SK-N-DZ (cell line): ENCODE results near the gene YJU2. TPM values are rescaled to one million over a fixed set of nuclear protein-coding genes. Genes with fewer than 3 reads are reported as not detected.
"Not testable (repeated sequence)": the region's sequence is repeated elsewhere in the genome, so short reads cannot be mapped to it uniquely, and the experiment has no call there.

ENCODE experiments used
- DNase-seq: peaks from one replicate; pipeline ENCODE4 v3.0.0-alpha.2; 2015; ENCODE audit warnings: low spot score
- polyA plus RNA-seq, 2 experiments: library from polyadenylated mRNA; depleted of rRNA; stranded (reverse); fragments of >200 nt; gene quantifications; 2 replicates each; pipeline ENCODE4 v1.2.3, GENCODE V29; 2014

YJU2 gene
- 24.5 and 25.6 TPM in 2 replicates for polyA plus RNA-seq (2014; cell fraction: cytosol; rRNA removed)
- 10.1 and 11.3 TPM in 2 replicates for polyA plus RNA-seq (2014; cell fraction: nucleus; rRNA removed)

GRCh38 chr19:4246767-4247593, at the start of gene YJU2:
Gene YJU2 (plus strand): TSS chr19:4247080. CDS start chr19:4247147, 67 bp downstream.
- DNase-seq: peak; percentile 99

- DNase-seq: no peak
Observed at GRCh38 chr19:4197228-4197624, 49.7 kb upstream of the YJU2 start.

- DNase-seq: no peak
Observed at GRCh38 chr19:4197625-4198466, 49.0 kb upstream of the YJU2 start.

- DNase-seq: no peak
Observed at GRCh38 chr19:4198467-4199126, 48.3 kb upstream of the YJU2 start.

DNA sequence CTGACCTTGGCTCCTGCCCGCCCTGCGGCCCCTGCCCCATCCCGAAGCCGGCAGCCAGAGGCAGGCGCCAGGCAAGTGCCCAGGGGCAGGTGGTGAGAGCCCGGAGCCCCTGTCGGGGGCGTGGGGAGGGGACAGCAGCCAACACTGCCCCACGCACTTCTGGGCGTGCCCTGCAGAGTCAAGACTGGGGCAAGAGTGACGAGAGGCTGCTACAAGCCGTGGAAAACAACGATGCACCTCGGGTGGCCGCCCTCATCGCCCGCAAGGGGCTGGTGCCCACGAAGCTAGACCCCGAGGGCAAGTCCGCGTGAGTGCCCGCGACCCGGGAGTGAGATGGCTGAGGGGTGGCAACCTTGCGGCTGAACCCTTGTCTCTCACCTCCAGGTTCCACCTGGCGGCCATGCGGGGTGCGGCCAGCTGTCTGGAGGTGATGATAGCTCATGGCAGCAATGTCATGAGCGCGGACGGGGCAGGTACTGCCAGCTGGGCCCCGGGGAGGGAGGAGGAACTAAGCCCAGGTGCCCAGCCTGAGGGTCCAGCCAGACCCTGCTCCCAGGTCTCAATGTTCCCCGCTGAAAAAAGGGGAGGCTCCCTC, 47.1 kb upstream of the YJU2 start:
- no peak for DNase-seq

DNA sequence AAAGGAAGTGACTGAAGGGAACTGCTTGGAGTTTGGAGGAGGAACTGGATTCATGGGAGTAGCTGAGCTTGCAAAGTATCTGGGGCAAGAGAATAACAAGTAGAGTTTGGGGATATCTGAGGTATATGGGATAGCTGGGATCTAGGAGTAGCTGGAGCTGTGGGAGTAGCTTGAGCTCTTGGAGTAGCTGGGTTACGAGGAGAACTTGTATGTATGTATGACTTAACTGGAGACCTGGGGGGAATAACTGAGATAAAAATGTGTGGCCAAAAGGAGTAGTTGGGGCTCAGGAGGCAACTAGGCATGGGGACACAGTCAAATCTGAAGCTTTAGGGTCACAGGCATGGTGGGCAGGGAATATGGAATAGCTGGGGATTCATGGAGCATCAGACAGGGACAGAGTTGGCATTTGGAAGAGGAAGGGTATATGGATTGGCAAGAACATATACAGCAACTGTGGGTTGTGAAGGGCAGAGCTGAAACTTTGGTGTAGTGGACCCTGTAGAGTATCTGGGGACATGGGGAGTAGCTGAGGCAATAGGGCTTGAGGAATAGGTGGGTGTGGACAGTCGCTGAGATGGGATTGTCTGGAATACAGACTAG, 45.8 kb upstream of the YJU2 start:
- no peak for DNase-seq

DNA sequence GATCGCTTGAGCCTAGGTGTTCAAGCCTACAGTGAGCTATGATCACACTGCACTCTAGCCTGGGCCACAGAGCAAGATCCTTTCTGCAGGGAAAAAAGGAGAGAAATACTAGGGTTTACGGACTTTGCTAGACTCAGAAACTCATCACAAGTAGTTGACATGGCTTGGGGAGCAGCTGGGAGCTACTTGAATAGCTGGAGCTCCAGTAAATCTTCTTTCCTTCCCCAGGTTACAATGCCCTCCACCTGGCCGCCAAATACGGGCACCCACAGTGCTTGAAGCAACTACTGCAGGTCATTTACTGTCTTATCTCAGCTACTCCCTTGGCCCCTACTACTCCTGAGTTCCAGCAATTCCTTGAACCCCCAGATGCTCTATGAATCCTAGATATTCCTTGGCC, 45.1 kb upstream of the YJU2 start:
- DNase-seq: no peak

- DNase-seq: peak; percentile 53
Observed at GRCh38 chr19:4206818-4207484, 39.9 kb upstream of the YJU2 start.

DNA sequence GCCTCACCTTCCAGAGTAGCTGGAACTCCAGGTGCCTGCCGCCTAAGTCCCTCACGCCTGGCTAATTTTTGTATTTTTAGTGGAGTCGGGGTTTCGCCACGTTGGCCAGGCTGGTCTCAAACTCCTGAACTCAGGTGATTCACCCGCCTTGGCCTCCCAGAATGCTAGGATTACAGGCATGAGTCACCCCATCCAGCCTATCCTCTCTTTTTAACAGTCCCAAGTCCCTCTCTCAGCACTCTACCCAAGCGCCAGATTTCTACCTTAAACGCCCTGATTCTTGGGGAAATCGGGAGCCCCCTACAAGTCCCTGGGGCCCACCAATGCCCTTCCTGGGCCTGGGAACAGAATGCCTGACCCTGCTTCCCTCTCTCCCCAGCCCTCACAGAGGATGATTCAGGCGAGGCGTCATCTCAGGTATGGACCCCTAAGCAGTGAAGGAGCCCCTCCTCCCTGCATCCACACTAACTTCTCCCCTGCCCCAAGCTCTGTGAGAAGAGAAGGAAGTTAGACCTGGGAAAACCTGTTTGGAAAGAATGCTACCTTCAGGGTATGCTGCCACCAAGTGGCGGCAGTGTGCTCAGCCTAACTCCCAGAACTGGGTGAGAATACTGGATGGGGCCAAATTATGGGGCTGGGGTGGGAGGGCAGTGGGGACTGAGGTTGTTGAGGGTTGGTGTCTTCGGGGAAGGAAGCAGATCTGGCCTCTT, 38.3 kb upstream of the YJU2 start:
- no peak for DNase-seq

- no peak for DNase-seq
Observed at GRCh38 chr19:4210166-4210731, 36.6 kb upstream of the YJU2 start.

DNA sequence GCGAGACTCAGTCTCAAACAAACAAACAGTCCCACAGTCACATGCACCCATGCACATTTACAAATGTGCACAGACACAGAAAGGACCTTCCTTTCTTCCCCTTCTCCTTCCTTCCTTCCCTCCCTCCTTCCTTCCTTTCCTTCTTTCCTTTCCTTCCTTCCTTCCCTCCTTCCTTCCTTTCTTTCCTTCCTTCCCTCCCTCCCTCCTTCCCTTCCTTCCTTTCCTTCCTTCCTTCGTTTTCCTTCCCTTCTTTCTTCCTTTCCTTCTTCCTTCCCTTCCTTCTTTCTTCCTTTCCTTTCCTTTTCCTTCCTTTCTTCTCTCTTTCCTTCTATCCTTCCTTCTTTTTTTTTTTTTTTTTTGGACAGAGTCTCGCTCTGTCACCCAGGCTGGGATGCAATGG, 33.8 kb upstream of the YJU2 start:
- no peak for DNase-seq

DNA sequence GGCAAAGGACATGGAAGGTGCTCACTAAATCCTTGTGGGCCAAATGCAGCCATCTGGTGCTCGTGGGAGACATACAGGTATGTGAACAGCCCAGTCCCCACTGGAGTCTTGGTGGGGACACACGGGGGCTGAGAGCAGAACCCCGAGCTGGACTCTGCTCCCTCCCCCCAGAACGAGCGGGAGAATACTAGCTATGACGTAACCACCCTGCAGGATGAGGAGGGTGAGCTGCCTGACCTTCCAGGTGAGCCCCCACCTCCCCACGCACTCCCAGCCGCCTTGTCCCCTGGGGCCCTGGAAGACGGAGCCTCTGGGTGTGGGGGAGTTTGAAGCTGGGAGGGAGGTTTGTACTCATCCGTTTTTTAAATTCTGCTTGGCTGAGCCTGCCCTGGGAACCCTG, 31.1 kb upstream of the YJU2 start:
- no peak for DNase-seq

DNA sequence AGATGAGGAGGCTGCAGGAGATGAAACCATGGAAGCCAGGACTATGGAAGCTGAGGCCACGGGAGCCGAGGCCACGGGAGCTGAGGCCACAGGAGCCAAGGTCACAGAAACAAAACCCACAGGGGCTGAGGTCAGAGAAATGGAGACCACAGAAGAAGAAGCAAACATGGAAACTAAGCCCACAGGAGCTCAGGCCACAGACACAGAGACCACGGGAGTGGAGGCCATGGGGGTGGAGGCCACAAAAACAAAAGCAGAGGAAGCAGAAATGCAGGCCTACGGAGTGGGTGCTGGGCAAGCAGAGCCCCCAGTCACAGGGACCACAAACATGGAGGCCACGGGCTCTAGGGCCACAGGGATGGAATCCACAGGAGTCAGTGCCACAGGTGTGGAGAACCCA, 30.0 kb upstream of the YJU2 start:
- no peak for DNase-seq

DNA sequence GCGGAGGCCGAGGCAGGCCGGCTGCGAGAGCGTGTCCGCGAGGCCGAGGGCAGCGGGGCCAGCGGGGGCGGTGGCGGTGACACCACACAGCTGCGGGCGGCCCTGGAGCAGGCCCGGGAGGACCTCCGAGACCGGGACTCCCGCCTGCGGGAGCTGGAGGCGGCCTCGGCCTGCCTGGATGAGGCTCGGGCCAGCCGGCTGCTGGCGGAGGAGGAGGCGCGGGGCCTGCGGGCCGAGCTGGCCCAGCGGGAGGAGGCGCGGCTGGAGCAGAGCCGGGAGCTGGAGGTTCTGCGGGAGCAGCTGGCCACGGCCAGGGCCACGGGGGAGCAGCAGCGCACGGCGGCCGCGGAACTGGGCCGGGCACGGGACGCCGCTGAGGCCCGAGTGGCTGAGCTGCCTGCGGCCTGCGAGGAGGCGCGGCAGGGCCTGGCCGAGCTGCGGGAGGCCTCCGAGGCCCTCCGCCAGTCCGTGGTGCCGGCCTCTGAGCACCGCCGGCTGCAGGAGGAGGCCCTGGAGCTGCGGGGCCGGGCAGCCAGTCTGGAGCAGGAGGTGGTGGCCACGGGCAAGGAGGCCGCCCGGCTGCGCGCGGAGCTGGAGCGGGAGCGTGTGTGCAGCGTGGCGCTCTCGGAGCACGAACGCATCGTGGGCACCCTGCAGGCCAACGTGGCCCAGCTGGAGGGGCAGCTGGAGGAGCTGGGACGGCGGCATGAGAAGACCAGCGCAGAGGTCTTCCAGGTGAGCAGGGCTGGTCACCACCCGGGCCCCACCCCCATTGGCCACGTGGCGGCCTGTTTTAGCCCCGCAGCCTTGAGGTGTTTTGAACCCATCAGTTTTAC, 29.2 kb upstream of the YJU2 start:
- DNase-seq: no peak

- DNase-seq: not testable (repeated sequence)
Observed at GRCh38 chr19:4218523-4218922, 28.4 kb upstream of the YJU2 start.

GRCh38 chr19:4220188-4220587, 26.7 kb upstream of the YJU2 start:
- DNase-seq: no peak

GRCh38 chr19:4224470-4224869, 22.4 kb upstream of the YJU2 start:
- peak; percentile 58 for DNase-seq

DNA sequence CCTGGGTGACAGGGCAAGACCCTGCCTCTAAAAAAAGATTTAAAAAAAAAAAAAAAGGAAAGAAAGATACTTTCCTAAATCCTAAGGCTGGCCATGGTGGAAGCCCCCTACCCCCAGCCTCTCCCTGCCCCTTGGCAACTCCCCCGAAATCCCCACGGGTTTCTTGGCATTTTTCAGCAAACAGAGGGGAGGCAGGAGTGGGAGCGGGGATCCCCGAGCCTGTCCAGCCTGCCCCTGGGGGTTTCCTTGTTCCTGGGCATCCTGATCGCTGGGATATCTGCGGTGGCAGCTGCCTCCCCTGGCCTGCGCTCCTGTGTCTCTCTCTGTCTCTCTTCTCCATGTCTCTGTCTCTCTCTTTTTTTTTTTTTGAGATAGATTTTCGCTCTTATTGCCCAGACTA, 21.0 kb upstream of the YJU2 start:
- DNase-seq: no peak

DNA sequence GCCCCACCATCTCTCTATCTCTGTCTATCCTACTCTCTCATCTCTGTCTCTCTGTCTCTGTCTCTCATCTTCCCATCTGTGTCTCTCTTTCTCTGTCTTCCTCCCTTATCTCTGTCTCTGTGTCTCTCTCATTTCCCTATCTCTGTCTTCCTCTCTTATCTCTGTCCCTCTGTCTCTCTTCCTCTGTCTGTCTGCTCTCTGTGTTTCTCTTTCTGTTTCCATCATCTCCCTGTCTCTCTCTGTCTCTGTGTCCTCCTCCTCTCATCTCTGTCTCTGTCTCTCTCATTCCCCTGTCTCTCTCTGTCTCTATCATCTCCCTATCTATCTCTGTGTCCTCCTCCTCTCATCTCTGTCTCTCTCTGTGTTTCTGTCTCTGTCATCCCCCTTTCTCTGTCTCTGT, 19.1 kb upstream of the YJU2 start:
- DNase-seq: no peak
